ENCODE data around the gene CACNA2D3. TPM values are rescaled to one million over a fixed set of nuclear protein-coding genes. Genes with fewer than 3 reads are reported as not detected.

Gene CACNA2D3
- total RNA-seq, 1 donor from 2014 or later: 0.70 TPM

- FAIRE-seq (no peak), DNase-seq (ENCODE audit: low read depth) (no peak)
- no peaks in the 10 kb centered on the region for H3K4me1 Mint-ChIP-seq (ENCODE audit: low read depth, unreplicated experiment)
- no peak overlapping the region for H3K27ac Mint-ChIP-seq (ENCODE audit: unreplicated experiment)
- peaks cover 22% of the 10 kb centered on the region for H3K27me3 Mint-ChIP-seq (ENCODE audit: low read depth, unreplicated experiment)
- Histone ChIP-seq H3K36me3 (ENCODE audit: insufficient read depth, low read length) (no peaks in the 10 kb centered on the region), H3K4me1 (ENCODE audit: insufficient read depth, low read length) (no peaks in the 10 kb centered on the region), H3K27ac (ENCODE audit: low read depth, low read length) (no peak overlapping the region), H3K27me3 (ENCODE audit: insufficient read depth, low read length) (no peaks in the 10 kb centered on the region), H4K20me1 (ENCODE audit: insufficient read depth, low read length) (no peaks in the 10 kb centered on the region), H2AFZ (ENCODE audit: low read depth, low read length) (no peak overlapping the region), H3K9ac (ENCODE audit: low read length) (no peak overlapping the region), H3K79me2 (ENCODE audit: insufficient read depth, low read length) (no peaks in the 10 kb centered on the region), H3K9me3 (ENCODE audit: insufficient read depth, low read depth, low read length) (peaks cover 3% of the 10 kb centered on the region), H3K4me3 (ENCODE audit: insufficient read depth, low read depth, low read length) (no peak overlapping the region), H3K4me2 (ENCODE audit: low read length) (no peak overlapping the region)
- no peaks in the 10 kb centered on the region for H3K9me3 Mint-ChIP-seq (ENCODE audit: unreplicated experiment)
- no peaks in the 10 kb centered on the region for H3K36me3 Mint-ChIP-seq (ENCODE audit: low read depth, unreplicated experiment)
- no peak overlapping the region for H3K4me3 Mint-ChIP-seq (ENCODE audit: unreplicated experiment)
- TF ChIP-seq CTCF (IDR thresholded peaks at IDR 0.05; ENCODE audit: insufficient read depth, low read depth, low read length) (no peak), EZH2 (IDR thresholded peaks at IDR 0.05; ENCODE audit: insufficient read depth, low read length) (no peak)
Observed at GRCh38 chr3:54549607-54550220, 427.4 kb downstream of the CACNA2D3 start.

- no peaks in the 10 kb centered on the region for H3K9me3 Mint-ChIP-seq (ENCODE audit: unreplicated experiment)
- Histone ChIP-seq H2AFZ (ENCODE audit: low read depth, low read length) (no peak overlapping the region), H3K36me3 (ENCODE audit: insufficient read depth, low read length) (no peaks in the 10 kb centered on the region), H3K27me3 (ENCODE audit: insufficient read depth, low read length) (no peaks in the 10 kb centered on the region), H3K9ac (ENCODE audit: low read length) (no peak overlapping the region), H4K20me1 (ENCODE audit: insufficient read depth, low read length) (no peaks in the 10 kb centered on the region), H3K27ac (ENCODE audit: low read depth, low read length) (no peak overlapping the region), H3K4me1 (ENCODE audit: insufficient read depth, low read length) (no peaks in the 10 kb centered on the region), H3K9me3 (ENCODE audit: insufficient read depth, low read depth, low read length) (peaks cover 3% of the 10 kb centered on the region), H3K79me2 (ENCODE audit: insufficient read depth, low read length) (no peaks in the 10 kb centered on the region), H3K4me2 (ENCODE audit: low read length) (no peak overlapping the region), H3K4me3 (ENCODE audit: insufficient read depth, low read depth, low read length) (no peak overlapping the region)
- H3K36me3 Mint-ChIP-seq (ENCODE audit: low read depth, unreplicated experiment): no peaks in the 10 kb centered on the region
- H3K4me3 Mint-ChIP-seq (ENCODE audit: unreplicated experiment): no peak overlapping the region
- no peak for DNase-seq (ENCODE audit: low read depth)
- H3K4me1 Mint-ChIP-seq (ENCODE audit: low read depth, unreplicated experiment): no peaks in the 10 kb centered on the region
- no peak overlapping the region for H3K27ac Mint-ChIP-seq (ENCODE audit: unreplicated experiment)
- TF ChIP-seq CTCF (IDR thresholded peaks at IDR 0.05; ENCODE audit: insufficient read depth, low read depth, low read length) (no peak), EZH2 (IDR thresholded peaks at IDR 0.05; ENCODE audit: insufficient read depth, low read length) (no peak)
- H3K27me3 Mint-ChIP-seq (ENCODE audit: low read depth, unreplicated experiment): peaks cover 22% of the 10 kb centered on the region
- no peak for FAIRE-seq
Observed at GRCh38 chr3:54550221-54550977, 428.0 kb downstream of the CACNA2D3 start.

DNA sequence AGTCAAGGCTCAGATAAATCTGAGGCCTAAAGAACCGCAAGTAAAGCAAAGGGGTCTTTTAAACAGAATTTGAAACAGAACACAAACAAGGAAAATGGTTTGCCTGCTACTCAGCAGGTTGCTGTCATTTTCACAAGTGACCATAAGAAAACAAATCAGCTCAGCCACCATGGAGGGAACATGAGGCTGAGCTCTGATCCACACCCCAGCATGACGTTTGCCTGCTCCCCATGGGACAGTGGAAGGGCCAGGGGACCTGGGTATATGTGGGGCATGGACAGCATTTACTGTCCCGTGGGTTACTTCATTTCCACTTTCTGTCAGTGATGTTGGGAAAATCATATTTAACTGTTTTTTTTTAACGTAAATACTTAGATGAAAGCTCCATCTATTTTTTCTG, 434.3 kb downstream of the CACNA2D3 start:
- no peak overlapping the region for H3K27ac ChIP-seq (ENCODE audit: low read depth, low read length)
- H3K4me3 ChIP-seq (ENCODE audit: insufficient read depth, low read depth, low read length): no peak overlapping the region

More for the DNA sequence above, 434.3 kb downstream of the CACNA2D3 start:
- H3K79me2 ChIP-seq (ENCODE audit: insufficient read depth, low read length): no peaks in the 10 kb centered on the region
- H3K4me1 ChIP-seq (ENCODE audit: insufficient read depth, low read length): no peaks in the 10 kb centered on the region
- H3K27ac Mint-ChIP-seq (ENCODE audit: unreplicated experiment): no peak overlapping the region
- TF ChIP-seq CTCF (IDR thresholded peaks at IDR 0.05; ENCODE audit: insufficient read depth, low read depth, low read length) (no peak), EZH2 (IDR thresholded peaks at IDR 0.05; ENCODE audit: insufficient read depth, low read length) (no peak)
- no peaks in the 10 kb centered on the region for H3K9me3 Mint-ChIP-seq (ENCODE audit: unreplicated experiment)
- H3K27me3 Mint-ChIP-seq (ENCODE audit: low read depth, unreplicated experiment): peaks cover 6% of the 10 kb centered on the region
- H3K9me3 ChIP-seq (ENCODE audit: insufficient read depth, low read depth, low read length): no peaks in the 10 kb centered on the region
- H3K4me1 Mint-ChIP-seq (ENCODE audit: low read depth, unreplicated experiment): no peaks in the 10 kb centered on the region
- no peak for FAIRE-seq
- H3K4me2 ChIP-seq (ENCODE audit: low read length): no peak overlapping the region
- H3K36me3 Mint-ChIP-seq (ENCODE audit: low read depth, unreplicated experiment): no peaks in the 10 kb centered on the region
- no peak overlapping the region for H3K4me3 Mint-ChIP-seq (ENCODE audit: unreplicated experiment)
- no peak overlapping the region for H2AFZ ChIP-seq (ENCODE audit: low read depth, low read length)
- no peak overlapping the region for H3K9ac ChIP-seq (ENCODE audit: low read length)
- H3K27me3 ChIP-seq (ENCODE audit: insufficient read depth, low read length): no peaks in the 10 kb centered on the region
- H4K20me1 ChIP-seq (ENCODE audit: insufficient read depth, low read length): no peaks in the 10 kb centered on the region
- H3K36me3 ChIP-seq (ENCODE audit: insufficient read depth, low read length): no peaks in the 10 kb centered on the region
- DNase-seq (ENCODE audit: low read depth): no peak
